Activated CD8-positive, alpha-beta T cell treated with anti-CD3 and anti-CD28 coated beads, Interleukin-2, amount 10 ng/mL, durations not matched to agents 7 days and 5 days (primary cell): ENCODE results near the gene CEP170B. TPM values are rescaled to one million over a fixed set of nuclear protein-coding genes. Genes with fewer than 3 reads are reported as not detected.

Experiments
- ATAC-seq: fragments of 150-1000 bp; cut with Tn5 transposase; one replicate; pipeline ENCODE4 v1.10.0; 2021; ENCODE audit warnings: moderate library complexity
- CTCF ChIA-PET: fragments of 350-600 bp; sonication (Branson Sonifier 250); formaldehyde crosslinking; loops from one replicate; lab custom pipeline; 2021; ENCODE audit warnings: antibody characterized with exemption; lab: Charles Lee
- POLR2A ChIA-PET: fragments of 350-600 bp; sonication (Branson Sonifier 250); formaldehyde crosslinking; loops from one replicate; lab custom pipeline; 2021; ENCODE audit warnings: antibody characterized with exemption; lab: Charles Lee
- DNase-seq: peaks from one replicate; pipeline ENCODE4 v3.0.0-alpha.2; 2020
- H3K27ac Mint-ChIP-seq: one replicate; pipeline ENCODE4 v1.8.0; 2021; ENCODE audit warnings: mild to moderate bottlenecking, mixed read lengths
- H3K27me3 Mint-ChIP-seq: one replicate; pipeline ENCODE4 v1.8.0; 2021; ENCODE audit warnings: low read depth, mixed read lengths
- H3K36me3 Mint-ChIP-seq: one replicate; pipeline ENCODE4 v1.8.0; 2021; ENCODE audit warnings: low read depth, mixed read lengths
- H3K4me1 Mint-ChIP-seq: one replicate; pipeline ENCODE4 v1.8.0; 2021; ENCODE audit warnings: low read depth, mixed read lengths
- H3K4me3 Mint-ChIP-seq: one replicate; pipeline ENCODE4 v1.8.0; 2021; ENCODE audit warnings: mild to moderate bottlenecking, mixed read lengths
- H3K9me3 Mint-ChIP-seq: one replicate; pipeline ENCODE4 v1.8.0; 2022; ENCODE audit warnings: mixed read lengths; ENCODE audit not compliant: insufficient read depth
- total RNA-seq, 2 experiments: library from RNA; stranded (reverse); gene quantifications; one replicate each; pipeline ENCODE4 v1.2.3, GENCODE V29; 2021

CEP170B gene
- total RNA-seq: 1 to 10 TPM; 2.5 to 2.7 TPM

DNA sequence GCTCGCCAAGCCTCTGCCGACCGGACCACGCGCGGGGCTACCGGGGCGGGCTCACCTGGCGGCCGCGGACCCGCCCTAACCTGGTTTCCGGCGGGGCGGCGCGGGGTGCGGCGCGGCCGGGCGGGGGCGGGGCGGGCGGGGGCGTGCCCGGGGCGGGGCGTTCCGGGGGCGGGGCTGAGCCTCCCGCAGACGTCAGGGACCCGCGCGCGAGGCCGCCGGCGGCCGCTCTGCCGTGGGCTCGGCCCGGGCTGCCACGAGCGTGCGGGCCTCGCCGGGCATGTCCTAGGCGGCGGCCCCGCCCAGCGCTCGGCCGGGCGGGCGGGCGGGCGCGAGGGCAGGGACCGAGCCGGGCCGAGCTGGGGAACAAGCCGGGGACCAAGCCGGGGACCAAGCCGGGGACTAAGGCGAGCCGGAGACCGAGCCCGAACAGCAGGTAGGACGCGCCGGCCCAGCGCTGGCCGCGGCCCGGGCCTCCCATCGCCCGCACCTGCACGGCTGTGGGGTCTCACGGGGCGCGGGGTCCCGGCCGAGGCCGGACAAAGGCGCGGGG is at the start of gene CEP170B:
Gene CEP170B, plus strand, starts transcription at position 188 of the 550 bp plus-strand sequence. CDS start 3,183 bp downstream, outside the sequence.
- ChIA-PET CTCF (no interaction called here), POLR2A (no interaction called here)
- Mint-ChIP-seq H3K36me3 (no peaks in the 10 kb centered on the region), H3K9me3 (no peaks in the 10 kb centered on the region), H3K27ac (no peak within 1 kb of the TSS), H3K4me3 (peak within 1 kb of the TSS; percentile 48), H3K4me1 (peaks cover 6% of the 10 kb centered on the region), H3K27me3 (peaks cover 23% of the 10 kb centered on the region)
- ATAC-seq (peak; percentile 83), DNase-seq (peak; percentile 50)

DNA sequence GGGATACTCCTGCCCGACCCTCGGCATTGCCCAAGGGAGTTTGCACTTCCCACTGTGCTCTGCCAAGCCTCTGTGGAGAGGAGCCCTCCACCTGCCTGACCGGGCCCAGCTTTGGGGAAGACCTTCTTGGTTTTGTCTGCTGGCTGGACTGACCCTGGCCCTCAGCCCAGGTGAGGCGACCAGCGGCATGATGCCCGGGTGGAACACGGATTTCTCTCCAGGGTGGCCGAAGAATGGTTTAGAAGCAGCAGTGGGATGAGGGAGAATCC is 48.5 kb upstream of the CEP170B start:
- Mint-ChIP-seq H3K4me1 (peaks cover 19% of the 10 kb centered on the region), H3K27me3 (no peaks in the 10 kb centered on the region), H3K4me3 (peak overlapping the region; percentile 92), H3K9me3 (no peaks in the 10 kb centered on the region), H3K36me3 (no peaks in the 10 kb centered on the region), H3K27ac (peak overlapping the region; percentile 93)
- ChIA-PET CTCF (no interaction called here), POLR2A (interaction anchor here (1.1 kb wide), 1 partner anchor 16 kb away, joined by 3 read pairs; the partner anchor contains the start of gene ZBTB42)
- no peak for ATAC-seq
- no peak for DNase-seq

DNA sequence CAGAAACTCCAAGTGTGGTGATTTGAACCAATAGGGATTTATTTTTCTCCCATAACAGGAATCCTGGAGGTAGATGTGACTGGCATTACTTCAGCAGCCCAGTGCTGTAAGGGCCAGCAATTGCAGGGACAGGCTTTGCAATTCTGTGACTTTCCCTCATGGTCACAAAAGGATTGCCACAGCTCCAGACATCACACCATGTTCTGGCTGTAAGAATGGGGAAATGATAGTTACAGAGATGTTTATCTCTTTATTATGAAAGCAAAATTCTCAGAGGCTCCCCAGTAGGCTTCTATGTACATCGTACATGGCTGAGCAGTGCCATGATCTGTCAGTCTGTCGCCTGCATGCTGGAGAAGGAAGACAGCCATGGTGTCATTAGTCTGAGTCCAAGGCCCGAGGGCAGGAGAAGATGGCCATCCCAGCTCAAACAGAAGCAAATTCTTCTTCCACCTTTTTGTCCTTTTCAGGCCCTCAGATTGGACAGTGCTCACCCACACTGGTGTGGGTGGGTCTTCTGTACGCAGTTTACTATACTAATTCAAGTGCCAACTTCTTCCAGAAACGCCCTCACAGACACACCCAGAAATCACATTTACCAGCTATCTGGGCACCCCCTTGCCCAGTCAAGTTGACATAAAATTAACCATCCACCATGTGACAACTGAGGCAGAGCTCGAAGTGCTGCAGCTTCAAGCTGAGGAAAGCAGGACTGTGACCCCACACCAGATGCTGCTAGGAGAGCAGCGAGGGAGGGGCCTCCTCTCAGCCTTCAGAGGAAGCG is 46.9 kb upstream of the CEP170B start:
- CTCF ChIA-PET: interaction anchor here (0.6 kb wide), 1 partner anchor 1245 kb away, joined by 3 read pairs; no protein-coding TSS in a partner anchor
- DNase-seq: peak; percentile 18
- H3K4me3 Mint-ChIP-seq: no peak overlapping the region
- peak overlapping the region; percentile 61 for H3K27ac Mint-ChIP-seq
- H3K36me3 Mint-ChIP-seq: no peaks in the 10 kb centered on the region
- H3K27me3 Mint-ChIP-seq: no peaks in the 10 kb centered on the region
- peaks cover 19% of the 10 kb centered on the region for H3K4me1 Mint-ChIP-seq
- ATAC-seq: no peak
- POLR2A ChIA-PET: no interaction called here
- H3K9me3 Mint-ChIP-seq: no peaks in the 10 kb centered on the region

DNA sequence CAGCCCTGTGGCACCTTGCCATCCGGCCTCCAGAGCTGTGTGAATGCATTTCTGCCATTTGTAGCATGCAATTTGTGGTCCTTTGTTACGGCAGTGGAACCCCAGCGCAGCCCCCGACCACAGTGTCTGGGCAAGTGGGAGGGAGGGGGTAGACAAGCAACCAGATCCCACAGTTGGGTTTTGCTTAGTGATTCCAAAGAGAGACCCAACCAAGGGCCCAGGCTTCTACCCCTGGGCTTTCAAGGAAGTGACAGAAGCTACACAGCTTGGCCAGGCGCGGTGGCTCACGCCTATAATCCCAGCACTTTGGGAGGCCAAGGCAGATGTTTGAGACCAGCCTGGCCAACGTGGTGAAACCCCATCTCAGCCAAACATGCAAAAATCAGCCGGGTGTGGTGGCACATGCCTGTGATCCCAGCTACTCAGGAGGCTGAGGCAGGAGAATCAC is 46.3 kb upstream of the CEP170B start:
- Mint-ChIP-seq H3K27me3 (no peaks in the 10 kb centered on the region), H3K27ac (peak overlapping the region; percentile 61), H3K4me1 (peaks cover 17% of the 10 kb centered on the region), H3K4me3 (no peak overlapping the region), H3K9me3 (no peaks in the 10 kb centered on the region), H3K36me3 (no peaks in the 10 kb centered on the region)
- POLR2A ChIA-PET: no interaction called here
- DNase-seq (no peak), ATAC-seq (no peak)
- CTCF ChIA-PET: no interaction called here

DNA sequence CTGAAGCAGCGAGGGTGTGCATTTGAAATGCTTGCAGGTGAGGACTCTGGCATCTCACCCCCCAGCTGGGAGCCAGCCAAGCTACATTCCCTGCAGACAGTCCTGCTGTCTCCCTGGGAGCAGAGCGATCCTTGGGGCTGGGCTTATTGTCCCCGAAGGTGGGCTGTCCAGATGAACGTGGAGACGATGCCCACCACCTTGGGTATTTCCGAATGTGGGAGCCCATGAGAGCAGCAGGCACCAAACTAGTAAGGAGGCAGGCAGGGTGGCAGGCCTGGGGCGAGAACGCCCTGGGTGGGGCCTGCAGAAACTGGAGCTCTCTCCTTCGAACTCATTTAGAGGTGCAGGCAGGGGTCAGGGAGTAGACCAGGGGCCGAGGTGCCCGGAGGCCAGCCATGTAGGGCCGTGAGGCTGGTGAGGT is 45.7 kb upstream of the CEP170B start:
- peaks cover 11% of the 10 kb centered on the region for H3K4me1 Mint-ChIP-seq
- no peak overlapping the region for H3K27ac Mint-ChIP-seq
- ChIA-PET CTCF (no interaction called here), POLR2A (no interaction called here)
- no peaks in the 10 kb centered on the region for H3K9me3 Mint-ChIP-seq
- peaks cover 4% of the 10 kb centered on the region for H3K27me3 Mint-ChIP-seq
- DNase-seq (peak; percentile 17), ATAC-seq (no peak)
- H3K36me3 Mint-ChIP-seq: no peaks in the 10 kb centered on the region
- H3K4me3 Mint-ChIP-seq: no peak overlapping the region

DNA sequence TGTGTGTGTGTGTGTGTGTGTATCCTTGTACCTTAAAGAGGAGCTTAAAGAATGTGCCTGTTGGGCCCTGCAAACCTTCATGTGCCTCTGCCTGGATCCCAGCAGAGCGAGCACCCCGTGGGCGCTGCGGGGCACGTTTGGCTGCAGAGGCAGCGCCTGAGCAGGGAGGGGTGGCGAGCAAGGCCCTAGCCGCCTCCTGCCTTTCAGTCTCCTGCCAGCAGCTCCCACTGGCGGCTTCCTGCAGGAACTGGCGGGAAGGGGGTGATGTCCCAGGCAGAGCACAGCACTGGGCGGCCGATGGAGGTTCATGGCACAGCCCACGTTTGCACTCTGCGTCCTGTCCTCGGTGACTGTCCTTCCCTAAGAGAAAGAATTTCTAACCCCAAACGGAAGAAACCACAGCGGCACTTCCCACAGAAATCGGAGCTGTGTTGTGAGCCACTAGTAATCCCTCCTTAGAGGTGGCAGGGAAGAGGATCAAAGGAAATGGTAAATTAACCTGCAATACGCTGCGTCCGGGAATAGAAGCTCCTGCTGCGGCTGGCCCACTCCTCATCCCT is 44.3 kb upstream of the CEP170B start:
- ATAC-seq: no peak
- H3K36me3 Mint-ChIP-seq: no peaks in the 10 kb centered on the region
- POLR2A ChIA-PET: no interaction called here
- no peaks in the 10 kb centered on the region for H3K9me3 Mint-ChIP-seq
- DNase-seq: peak; percentile 13
- H3K27ac Mint-ChIP-seq: no peak overlapping the region
- H3K4me1 Mint-ChIP-seq: peaks cover 8% of the 10 kb centered on the region
- no peak overlapping the region for H3K4me3 Mint-ChIP-seq
- CTCF ChIA-PET: interaction anchor here (1.1 to 1.7 kb wide), 2 partner anchors 52 to 54 kb away, joined by 4 to 6 read pairs; no protein-coding TSS in a partner anchor
- peaks cover 16% of the 10 kb centered on the region for H3K27me3 Mint-ChIP-seq

DNA sequence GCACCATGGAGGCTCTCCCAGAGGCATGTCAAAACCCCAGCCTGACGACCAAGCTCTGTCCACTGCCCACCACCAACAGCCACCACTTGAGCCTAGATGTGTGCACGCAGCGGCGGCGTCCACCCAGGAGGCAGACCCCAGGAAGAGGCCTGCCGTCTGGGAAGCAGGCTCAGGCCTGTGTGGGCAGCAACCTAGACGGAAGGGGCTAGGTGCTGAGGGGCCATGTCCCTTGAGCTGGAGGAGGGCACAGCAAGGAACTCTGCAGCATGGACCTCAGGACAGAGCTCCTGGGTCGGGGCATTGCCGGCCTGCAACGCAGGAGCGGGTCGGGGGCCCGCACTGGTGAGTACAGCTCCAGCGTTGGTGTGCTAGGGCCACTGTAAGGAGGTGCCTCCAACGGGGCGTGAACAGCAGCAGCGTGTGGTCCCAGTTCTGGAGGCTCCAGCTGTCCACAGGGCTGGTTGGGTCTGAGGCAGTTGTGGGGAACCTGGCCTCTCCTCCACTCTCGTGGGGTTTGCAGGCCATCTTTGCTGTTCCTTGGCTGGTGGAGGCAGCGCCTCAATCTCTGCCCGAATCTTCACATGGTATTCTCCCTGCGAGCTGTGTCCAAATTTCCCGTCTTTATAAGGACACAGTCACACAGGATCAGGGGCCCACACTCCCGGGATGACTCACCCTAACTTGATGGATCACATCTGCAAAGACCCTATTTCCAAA is 43.7 kb upstream of the CEP170B start:
- H3K36me3 Mint-ChIP-seq: no peaks in the 10 kb centered on the region
- ATAC-seq (no peak), DNase-seq (no peak)
- CTCF ChIA-PET: interaction anchor here (1.1 to 1.7 kb wide), 2 partner anchors 52 to 55 kb away, joined by 4 to 6 read pairs; no protein-coding TSS in a partner anchor
- H3K27ac Mint-ChIP-seq: no peak overlapping the region
- H3K4me1 Mint-ChIP-seq: peaks cover 12% of the 10 kb centered on the region
- POLR2A ChIA-PET: no interaction called here
- peaks cover 17% of the 10 kb centered on the region for H3K27me3 Mint-ChIP-seq
- no peaks in the 10 kb centered on the region for H3K9me3 Mint-ChIP-seq
- H3K4me3 Mint-ChIP-seq: no peak overlapping the region

DNA sequence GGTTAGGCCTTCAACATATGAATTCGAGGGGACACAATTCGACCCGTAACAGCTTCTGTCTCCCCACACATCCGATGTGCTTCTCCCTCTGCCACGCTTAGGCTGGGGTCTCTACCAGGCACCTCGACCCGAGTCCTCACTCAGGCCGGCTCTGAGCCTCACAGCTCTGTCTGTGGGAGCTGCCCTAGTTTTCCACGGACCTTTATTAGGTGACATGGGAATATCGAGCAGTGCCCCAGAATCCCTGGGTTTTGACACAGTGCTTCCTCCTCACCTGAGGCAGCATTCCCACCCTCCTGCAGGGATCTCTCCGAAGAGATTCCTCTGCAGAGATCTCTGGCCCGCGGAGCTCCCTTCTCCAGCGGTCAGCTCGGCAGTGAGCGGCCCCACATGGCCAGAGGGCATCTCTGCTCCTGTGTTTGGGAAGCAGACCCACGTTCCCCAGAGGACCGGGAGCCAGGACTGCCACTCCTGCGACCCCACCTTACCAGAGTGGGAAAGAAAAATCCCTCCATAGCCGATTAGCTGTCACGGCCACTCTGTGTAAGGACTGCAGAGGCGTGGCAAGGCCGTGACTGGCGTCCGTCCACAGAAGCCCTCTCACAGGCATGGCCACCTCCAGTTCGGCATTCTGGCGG is 43.0 kb upstream of the CEP170B start:
- H3K4me1 Mint-ChIP-seq: peaks cover 9% of the 10 kb centered on the region
- ATAC-seq: no peak
- peaks cover 20% of the 10 kb centered on the region for H3K27me3 Mint-ChIP-seq

DNA sequence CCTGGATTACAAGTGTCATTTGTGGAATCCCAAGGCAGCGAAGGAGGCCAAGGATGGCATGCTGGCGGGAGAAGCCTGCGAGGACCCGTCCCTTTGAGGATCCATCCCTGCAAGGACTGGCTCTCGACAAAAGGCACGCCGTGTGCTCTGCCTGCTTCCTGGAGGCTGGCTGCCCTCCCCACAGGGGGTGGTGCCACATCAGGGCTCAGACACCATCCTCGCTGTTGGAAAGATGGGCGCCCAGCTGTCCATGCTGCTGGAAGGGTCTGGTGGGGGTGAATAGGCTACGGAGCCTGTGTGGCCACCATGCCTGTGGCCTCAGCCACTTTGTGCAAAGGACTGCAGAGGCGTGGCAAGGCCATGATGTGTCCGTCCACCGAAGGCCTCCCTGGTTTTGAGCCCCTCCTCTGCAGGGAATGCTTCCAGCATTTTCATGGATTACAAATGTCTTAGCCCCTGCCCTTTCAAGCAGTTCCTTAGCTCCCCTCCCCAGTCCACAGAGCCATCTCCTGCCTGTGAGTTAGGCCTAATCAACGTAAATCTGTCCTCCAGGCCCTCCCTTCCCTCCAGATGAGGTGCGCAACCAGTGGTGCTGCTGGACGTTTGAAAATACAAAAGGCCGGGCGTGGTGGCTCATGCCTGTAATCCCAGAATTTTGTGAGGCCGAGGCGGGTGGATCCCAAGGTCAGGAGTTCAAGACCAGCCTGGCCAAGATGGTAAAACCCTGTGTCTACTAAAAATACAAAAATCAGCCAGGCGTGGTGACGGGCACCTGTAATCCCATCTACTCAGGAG is 42.0 kb upstream of the CEP170B start:
- ATAC-seq: no peak

More for the DNA sequence above, 43.0 kb upstream of the CEP170B start:
- Mint-ChIP-seq H3K36me3 (no peaks in the 10 kb centered on the region), H3K4me3 (no peak overlapping the region), H3K9me3 (no peaks in the 10 kb centered on the region), H3K27ac (no peak overlapping the region)
- DNase-seq: no peak
- ChIA-PET POLR2A (no interaction called here), CTCF (interaction anchor here (1.7 kb wide), 1 partner anchor 53 kb away, joined by 6 read pairs; no protein-coding TSS in a partner anchor)

DNA sequence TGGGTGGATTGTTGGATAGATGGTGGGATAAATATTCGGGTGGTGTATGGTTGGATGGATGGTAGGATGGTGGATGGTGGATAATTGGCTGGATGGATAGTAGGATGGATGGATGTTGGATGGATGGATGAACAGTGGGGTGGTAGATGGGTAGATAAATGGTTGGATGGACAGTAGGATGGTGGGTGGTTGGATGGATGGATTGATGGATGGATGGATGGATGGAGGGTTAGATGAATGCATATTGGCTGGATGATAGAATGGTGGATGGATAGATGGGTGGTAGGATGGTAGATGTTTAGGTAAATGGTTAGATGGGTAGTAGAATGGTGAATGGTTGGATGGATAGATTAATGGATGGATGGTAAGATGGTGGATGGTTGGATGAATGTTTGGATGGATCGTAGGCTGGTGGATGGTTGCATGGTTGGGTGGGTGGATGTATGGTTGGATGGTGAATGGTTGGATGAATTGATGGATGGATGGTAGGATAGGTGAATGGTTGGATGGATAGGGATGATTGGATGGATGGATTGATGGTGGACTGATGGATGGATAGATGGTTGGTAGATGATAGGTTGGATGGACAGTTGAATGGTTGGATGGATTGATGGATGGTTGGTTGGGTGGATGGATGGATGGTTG is 40.6 kb upstream of the CEP170B start:
- ChIA-PET POLR2A (no interaction called here), CTCF (interaction anchor here (1.6 kb wide), 2 partner anchors 23 to 68 kb away, joined by 4 to 12 read pairs; partner anchors contain the start of gene ZBTB42)
- ATAC-seq (no peak), DNase-seq (no peak)
- H3K9me3 Mint-ChIP-seq: no peaks in the 10 kb centered on the region
- H3K4me1 Mint-ChIP-seq: peaks cover 16% of the 10 kb centered on the region
- H3K4me3 Mint-ChIP-seq: no peak overlapping the region
- no peak overlapping the region for H3K27ac Mint-ChIP-seq
- peaks cover 29% of the 10 kb centered on the region for H3K27me3 Mint-ChIP-seq
- no peaks in the 10 kb centered on the region for H3K36me3 Mint-ChIP-seq

More for the DNA sequence above, 42.0 kb upstream of the CEP170B start:
- ChIA-PET POLR2A (no interaction called here), CTCF (no interaction called here)
- H3K27me3 Mint-ChIP-seq: peaks cover 29% of the 10 kb centered on the region
- DNase-seq: no peak
- peaks cover 16% of the 10 kb centered on the region for H3K4me1 Mint-ChIP-seq
- H3K27ac Mint-ChIP-seq: no peak overlapping the region
- no peak overlapping the region for H3K4me3 Mint-ChIP-seq
- no peaks in the 10 kb centered on the region for H3K9me3 Mint-ChIP-seq
- H3K36me3 Mint-ChIP-seq: no peaks in the 10 kb centered on the region
